ENCODE measurements around the gene CUL4B.

GRCh38 chrX:120560405-120560841 is 339 bp downstream of the CUL4B start:
- TF ChIP-seq CTCF (IDR thresholded peaks at IDR 0.05; ENCODE audit: extremely low read depth in 1 of 2, insufficient read depth in 1 of 2, low read depth in 1 of 2, low read length in 2 of 2) = no peak
- no peak for TF ChIP-seq EZH2 (IDR thresholded peaks at IDR 0.05; ENCODE audit: borderline replicate concordance, low read depth, low read length, severe bottlenecking)
- no peak for TF ChIP-seq FOS (IDR thresholded peaks at IDR 0.05; ENCODE audit: borderline replicate concordance, insufficient read depth, low read length)

Measured in endothelial cell of umbilical vein (primary cell).